NOMO-1 treated with DMSO at 0.1 percent for 48 hours (cell line): Measurements from ENCODE around the gene PAPSS1.
"Not testable (repeated sequence)": the region's sequence is repeated elsewhere in the genome, so short reads cannot be mapped to it uniquely, and the experiment has no call there.

ENCODE experiments used
- DNase-seq: peaks from one replicate; lab custom pipeline; 2025; ENCODE audit not compliant: unreplicated experiment; lab: John Stamatoyannopoulos, UW

Gene PAPSS1

GRCh38 chr4:107726131-107726925 is 6.3 kb upstream of the PAPSS1 start:
- DNase-seq: not testable (repeated sequence)

- no peak for DNase-seq
These were observed 5.3 kb upstream of the PAPSS1 start for GRCh38 chr4:107725281-107725859.

DNA sequence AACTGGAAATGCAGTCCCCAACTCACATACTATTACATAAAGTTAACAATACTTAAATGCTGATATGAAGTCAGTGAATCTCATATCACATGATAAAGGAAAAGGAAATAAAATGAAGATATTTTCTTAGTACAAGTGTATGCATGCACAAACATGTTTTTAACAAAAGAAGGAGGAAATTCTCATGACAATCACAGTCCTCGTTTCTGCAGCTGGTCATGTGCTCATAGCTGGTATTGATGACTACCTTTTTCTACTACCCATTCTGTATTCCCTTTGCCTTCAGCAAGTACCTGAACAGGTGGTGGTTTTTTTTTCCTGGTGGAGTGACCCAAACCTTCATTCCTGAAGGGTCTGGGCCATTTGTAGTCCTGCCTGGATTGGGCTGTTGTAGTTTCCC is 3.3 kb upstream of the PAPSS1 start:
- DNase-seq: not testable (repeated sequence)

DNA sequence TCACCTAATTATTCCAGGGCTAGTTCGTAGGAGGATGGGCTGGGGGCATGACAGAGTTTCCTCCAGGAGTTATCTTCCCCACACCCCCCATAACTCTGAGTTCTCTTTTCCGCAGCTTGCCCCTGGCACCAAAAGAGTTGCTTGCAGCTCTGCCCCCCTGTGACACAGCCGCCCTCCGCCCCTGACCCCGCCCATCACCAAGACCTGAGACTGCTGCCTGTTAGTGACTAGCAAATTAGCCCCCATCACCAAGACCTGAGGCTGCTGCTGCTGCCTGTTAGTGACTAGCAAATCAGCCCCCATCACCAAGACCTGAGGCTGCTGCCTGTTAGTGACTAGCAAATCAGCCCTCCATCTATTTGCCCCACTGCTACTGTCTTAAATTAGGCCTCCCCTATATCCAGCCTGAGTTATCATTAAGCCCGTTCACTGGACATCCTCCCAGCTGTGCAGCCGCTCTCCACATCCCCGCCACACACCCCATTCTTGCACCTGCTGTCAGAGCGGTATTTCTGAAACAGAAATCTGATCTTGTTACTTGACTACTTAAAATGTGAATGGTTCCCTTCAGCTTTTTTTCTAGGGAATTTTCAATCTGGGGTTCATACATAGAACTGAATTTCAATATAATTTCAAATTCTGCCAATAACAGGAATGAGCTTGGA is 1.5 kb upstream of the PAPSS1 start:
- no peak for DNase-seq

- peak; percentile 78 for DNase-seq
These were observed 670 bp downstream of the PAPSS1 start for GRCh38 chr4:107719207-107719921.

DNA sequence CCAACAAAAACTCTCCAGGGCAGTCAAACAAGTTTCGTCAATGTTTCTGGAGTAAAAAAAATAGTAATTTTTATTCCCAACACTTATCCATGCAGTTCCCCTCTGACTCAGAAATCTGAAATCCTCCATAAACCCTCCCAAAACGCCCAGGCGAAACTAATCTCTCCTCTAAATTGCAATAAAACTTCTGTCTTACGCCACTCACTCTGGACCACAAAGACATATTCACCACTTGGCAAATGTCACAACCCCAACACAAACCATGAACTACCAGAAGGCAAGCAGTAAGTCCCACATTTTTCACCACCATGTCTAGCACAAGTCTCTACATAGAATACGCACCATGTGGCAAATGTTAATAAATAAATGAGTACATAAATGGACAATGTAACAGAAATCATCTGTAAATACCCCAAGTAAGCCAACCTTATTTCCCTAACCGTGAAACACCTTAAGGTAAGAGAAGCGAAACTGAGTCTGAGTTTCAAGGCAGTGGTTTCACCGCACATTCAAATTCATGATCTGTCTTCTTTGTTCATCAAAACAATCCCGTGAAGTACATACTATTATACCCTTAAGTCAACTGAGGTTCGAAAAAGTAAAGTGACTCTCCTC is 1.6 kb downstream of the PAPSS1 start:
- DNase-seq: peak; percentile 71

- DNase-seq: no peak
These were observed 5.8 kb downstream of the PAPSS1 start for GRCh38 chr4:107714256-107714655.

DNA sequence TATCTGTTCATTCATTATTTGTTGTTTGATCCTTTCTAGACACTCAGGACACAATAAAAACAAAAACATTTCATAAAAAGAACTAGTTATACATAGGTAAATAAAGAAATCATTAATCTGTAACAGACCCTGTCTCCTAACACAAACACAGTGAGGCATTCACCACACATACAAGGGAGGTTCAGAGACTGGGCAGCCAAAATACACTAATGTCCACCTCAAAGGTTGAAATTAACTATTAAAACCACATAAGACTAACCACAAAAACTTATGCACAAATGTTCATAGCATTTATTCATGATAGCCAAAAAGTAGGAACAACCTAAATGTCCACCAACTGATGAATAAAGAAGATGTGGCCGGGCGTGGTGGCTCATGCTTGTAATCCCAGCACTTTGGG is 7.8 kb downstream of the PAPSS1 start:
- DNase-seq: no peak

DNA sequence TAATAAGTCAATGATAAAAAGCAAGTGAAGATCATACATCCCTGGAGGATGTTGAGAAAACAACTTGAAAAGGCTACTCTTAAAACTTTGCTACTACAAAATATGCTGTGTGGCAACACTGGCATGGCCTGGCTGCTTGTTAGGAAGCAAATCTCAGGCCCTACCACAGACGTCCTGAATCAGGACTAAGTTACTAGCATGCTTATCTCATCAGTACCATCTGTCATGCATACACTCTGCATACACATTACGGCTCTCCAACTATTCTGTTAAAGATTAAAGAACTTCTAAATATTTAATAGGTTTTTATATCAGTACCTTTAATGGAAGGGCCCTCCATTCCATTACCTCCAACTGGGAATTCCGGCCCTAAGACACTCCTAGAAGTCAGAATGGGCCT is 8.2 kb downstream of the PAPSS1 start:
- no peak for DNase-seq

DNA sequence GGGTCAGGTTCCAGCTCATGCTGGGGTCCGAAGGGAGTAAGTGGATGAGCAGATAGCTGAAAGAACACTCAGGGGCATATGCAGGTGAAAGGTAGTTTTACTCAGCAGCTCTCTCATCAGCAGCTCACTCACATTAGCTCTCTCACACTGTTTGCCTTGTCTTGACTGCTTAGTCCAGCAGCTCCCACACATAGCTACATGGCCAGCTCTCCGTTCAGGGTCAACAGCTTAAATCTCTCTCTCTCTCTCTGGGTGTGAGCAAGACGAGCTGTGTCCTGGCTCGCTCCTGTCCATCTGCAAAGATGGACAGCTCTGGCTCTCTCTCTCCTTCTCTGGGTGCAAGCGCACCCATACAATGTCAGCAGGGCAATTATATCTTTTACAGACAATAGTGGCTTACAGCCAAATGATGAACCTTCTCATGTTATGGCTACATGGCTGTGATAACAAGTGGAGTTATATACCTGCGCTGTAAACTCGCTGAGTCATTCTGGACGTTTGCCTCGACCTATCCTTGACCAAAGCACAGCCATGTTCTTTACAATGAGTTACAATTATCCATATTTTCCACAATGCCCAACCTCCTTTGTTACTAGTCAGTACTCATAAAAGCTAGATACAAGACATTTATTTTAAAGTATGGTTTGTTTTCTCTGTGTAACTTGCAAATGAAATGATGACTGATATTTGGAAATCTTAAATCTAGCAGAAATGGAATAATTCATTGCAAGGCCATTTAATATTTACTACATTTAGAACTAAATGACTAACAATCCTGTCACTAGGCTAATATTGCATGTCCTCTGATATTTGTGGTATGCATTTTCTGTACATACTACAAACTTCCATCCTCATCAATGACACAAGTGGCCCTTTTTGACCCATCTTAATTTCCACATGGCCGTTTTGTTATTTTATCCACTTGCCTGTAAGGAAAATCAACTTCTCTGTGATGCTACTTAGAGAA is 9.3 kb downstream of the PAPSS1 start:
- no peak for DNase-seq

DNA sequence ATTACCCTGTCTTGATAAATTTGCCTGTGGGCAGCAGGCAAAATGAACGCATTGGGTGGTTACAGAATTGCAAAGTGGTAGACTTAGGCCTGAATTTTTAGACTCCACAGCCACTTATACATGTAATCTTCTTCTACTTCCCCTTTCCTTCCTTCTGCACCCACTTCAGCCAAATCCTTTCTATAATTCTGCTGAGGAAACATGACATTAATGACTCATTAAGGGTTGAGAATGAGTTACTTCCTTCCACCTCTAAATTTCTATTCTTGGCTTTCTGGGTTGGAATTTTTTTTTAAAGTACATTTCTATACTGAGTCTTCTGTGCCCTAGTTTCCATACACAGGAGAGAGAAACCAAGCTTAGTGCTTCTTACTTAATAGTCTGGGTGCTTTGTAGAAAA is 10.1 kb downstream of the PAPSS1 start:
- DNase-seq: peak; percentile 98

- DNase-seq: no peak
These were observed 11.8 kb downstream of the PAPSS1 start for GRCh38 chr4:107708225-107708624.

DNA sequence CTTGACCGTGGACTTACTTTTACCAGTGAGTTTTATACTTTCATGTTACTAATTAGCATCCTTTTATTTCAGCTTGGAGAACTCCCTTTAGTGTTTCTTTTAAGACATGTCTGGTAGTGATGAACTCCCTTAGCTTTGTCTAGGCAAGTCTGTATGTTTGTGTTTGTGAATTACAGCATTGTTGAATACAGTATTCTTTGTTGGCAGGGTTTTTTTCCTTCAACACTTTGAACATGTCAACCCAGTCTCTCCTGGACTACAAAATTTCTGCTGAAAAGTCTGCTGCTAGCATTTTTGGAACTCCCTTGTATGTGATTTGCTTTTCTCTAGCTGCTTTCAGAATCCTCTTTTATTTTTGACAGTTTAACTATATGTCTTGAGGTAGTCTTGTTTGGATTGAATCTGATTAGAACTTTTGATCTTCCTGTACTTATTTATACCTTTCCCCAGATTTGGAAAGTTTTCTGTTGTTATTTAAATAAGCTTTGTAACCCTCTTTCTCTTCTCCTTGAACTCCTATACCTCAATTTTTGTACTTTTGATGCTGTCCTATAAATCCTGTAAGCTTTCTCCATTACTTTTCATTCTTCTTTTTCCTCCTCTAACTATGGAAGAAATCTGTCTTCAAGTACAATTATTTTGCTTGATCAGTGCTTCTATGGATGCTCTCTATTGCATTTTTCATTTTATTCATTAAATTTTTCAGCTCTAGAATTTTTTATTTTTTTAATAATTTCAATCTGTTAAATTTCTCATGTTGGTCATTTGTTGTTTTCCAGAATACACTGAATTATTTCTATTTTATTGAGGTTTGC is 14.1 kb downstream of the PAPSS1 start:
- DNase-seq: no peak

- DNase-seq: no peak
These were observed 18.5 kb downstream of the PAPSS1 start for GRCh38 chr4:107701565-107701964.

DNA sequence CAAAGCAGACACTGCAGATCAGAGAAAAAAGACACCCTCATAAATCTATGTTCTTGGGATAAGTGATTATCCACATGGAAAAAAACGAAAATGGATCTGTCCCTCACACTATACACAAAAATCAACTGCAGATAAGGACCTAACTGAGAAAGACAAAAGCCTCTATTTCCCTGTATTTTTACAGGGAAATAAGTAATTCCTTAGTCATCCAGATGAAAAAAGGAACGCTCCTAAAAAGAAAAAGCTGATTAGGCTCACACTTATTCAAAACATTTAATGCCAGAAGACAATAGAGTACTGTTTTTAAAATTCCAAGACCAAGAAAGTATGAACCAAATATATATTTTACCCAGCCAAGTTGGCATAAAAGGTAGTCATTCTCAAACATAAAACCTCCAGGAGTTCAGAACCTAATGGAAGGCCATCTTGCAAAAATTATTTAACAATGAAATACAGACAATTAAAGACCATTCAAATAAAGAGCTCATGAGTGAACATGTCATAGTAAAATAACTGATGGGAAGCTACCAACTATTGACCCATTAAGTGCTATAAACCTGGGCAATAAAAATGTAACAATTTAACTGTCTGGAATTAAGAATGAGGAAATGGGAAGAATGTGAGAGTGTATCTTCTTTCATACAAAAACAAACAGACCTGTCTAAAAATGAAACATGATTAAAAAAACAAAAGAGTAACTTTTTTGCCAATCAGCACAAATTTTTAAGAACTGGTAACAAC is 20.4 kb downstream of the PAPSS1 start:
- no peak for DNase-seq

- DNase-seq: not testable (repeated sequence)
These were observed 23.8 kb downstream of the PAPSS1 start for GRCh38 chr4:107696187-107696586.

DNA sequence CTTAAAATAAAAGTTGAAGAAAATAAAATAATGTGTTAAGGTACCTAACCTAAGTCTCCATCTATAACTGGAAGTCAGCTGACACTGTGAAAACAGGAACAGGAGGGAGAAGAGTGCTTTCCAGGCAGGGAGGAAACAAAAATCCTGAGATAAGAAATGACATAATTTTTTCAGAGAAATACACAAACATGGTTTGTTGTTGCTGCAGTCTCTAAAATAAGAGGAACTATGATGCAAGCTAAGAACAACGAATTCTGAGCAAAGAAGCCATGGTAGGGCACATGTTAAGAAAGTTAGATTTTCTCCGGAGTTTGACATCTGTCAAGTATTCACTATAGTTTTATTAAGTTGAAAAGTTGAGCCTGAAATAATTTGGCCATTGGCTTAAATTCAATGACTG is 26.9 kb downstream of the PAPSS1 start:
- peak; percentile 76 for DNase-seq

DNA sequence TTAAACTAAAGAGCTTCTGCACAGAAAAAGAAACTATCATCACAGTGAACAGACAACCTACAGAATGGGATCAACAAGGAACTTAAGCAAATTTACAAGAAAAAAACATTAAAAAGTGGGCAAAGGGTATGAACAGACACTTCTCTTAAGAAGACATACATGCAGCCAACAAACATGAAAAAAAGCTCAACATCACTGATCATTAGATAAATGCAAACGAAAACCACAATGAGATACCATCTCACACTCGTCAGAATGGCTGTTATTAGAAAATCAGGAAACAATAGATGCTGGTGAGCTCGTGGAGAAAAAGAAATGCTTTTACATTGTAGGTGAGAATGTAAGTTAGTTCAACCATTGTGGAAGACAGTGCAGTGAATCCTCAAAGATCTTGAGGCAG is 27.8 kb downstream of the PAPSS1 start:
- DNase-seq: no peak
